Uterus (tissue), 2 donors: Measurements from ENCODE around the gene KLK14.

Source experiments
- POLR2A ChIP-seq, 2 donors: fragments of 450-650 bp; IDR thresholded peaks; one replicate each; pipeline ENCODE4 v1.6.1; 2016; ENCODE audit warnings: antibody characterized with exemption in 2 of 2, mild to moderate bottlenecking in 1 of 2, moderate library complexity in 1 of 2
- TF ChIP-seq, protein P1 (sequence below), 4 experiments: fragments of 200-600 bp in 2 of 4; fragments of 450-650 bp in 2 of 4; sonication (generic) in 2 of 4; IDR thresholded peaks; one replicate each; pipeline ENCODE4 v1.5.1; 2016 to 2019; ENCODE audit warnings: antibody characterized with exemption in 4 of 4, mild to moderate bottlenecking in 2 of 4, moderate library complexity in 1 of 4

- TF ChIP-seq, protein P1, sequence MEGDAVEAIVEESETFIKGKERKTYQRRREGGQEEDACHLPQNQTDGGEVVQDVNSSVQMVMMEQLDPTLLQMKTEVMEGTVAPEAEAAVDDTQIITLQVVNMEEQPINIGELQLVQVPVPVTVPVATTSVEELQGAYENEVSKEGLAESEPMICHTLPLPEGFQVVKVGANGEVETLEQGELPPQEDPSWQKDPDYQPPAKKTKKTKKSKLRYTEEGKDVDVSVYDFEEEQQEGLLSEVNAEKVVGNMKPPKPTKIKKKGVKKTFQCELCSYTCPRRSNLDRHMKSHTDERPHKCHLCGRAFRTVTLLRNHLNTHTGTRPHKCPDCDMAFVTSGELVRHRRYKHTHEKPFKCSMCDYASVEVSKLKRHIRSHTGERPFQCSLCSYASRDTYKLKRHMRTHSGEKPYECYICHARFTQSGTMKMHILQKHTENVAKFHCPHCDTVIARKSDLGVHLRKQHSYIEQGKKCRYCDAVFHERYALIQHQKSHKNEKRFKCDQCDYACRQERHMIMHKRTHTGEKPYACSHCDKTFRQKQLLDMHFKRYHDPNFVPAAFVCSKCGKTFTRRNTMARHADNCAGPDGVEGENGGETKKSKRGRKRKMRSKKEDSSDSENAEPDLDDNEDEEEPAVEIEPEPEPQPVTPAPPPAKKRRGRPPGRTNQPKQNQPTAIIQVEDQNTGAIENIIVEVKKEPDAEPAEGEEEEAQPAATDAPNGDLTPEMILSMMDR (IDR thresholded peaks at IDR 0.05), result no peak
- no peak for TF ChIP-seq POLR2A (IDR thresholded peaks at IDR 0.05)
Observed at GRCh38 chr19:51030631-51031030, 52.1 kb downstream of the KLK14 start.
